ENCODE data around the gene GET4. TPM values are rescaled to one million over a fixed set of nuclear protein-coding genes. Genes with fewer than 3 reads are reported as not detected.
"Not testable (repeated sequence)": the region's sequence is repeated elsewhere in the genome, so short reads cannot be mapped to it uniquely, and the experiment has no call there.

The GET4 gene
- total RNA-seq, 1 experiment from 2014 or later, result 51.0 TPM

- DNase-seq (ENCODE audit: low read depth), result no peak
These were observed 8.2 kb upstream of the GET4 start for GRCh38 chr7:868189-868486.

GRCh38 chr7:869348-869747, 7.0 kb upstream of the GET4 start:
- DNase-seq (ENCODE audit: low read depth), result no peak

- no peak for DNase-seq (ENCODE audit: low read depth)
These were observed 4.3 kb upstream of the GET4 start for GRCh38 chr7:871900-872537.

GRCh38 chr7:872685-873084, 3.7 kb upstream of the GET4 start:
- not testable (repeated sequence) for DNase-seq (ENCODE audit: low read depth)

- peak; percentile 81 for DNase-seq (ENCODE audit: low read depth)
These were observed 2.9 kb upstream of the GET4 start for GRCh38 chr7:873367-874002.

- no peak for DNase-seq (ENCODE audit: low read depth)
These were observed 2.2 kb upstream of the GET4 start for GRCh38 chr7:874031-874749.

GRCh38 chr7:875051-875450, 1.3 kb upstream of the GET4 start:
- DNase-seq (ENCODE audit: low read depth), result no peak

GRCh38 chr7:875476-876076, 778 bp upstream of the GET4 start:
- no peak for DNase-seq (ENCODE audit: low read depth)

GRCh38 chr7:876972-877311, 588 bp downstream of the GET4 start:
- DNase-seq (ENCODE audit: low read depth), result peak; percentile 36

GRCh38 chr7:877312-878232, 1.2 kb downstream of the GET4 start:
- DNase-seq (ENCODE audit: low read depth), result no peak

GRCh38 chr7:879093-879492, 2.7 kb downstream of the GET4 start:
- no peak for DNase-seq (ENCODE audit: low read depth)

- no peak for DNase-seq (ENCODE audit: low read depth)
These were observed 3.4 kb downstream of the GET4 start for GRCh38 chr7:879706-880105.

GRCh38 chr7:880450-880849, 4.1 kb downstream of the GET4 start:
- no peak for DNase-seq (ENCODE audit: low read depth)

- no peak for DNase-seq (ENCODE audit: low read depth)
These were observed 5.3 kb downstream of the GET4 start for GRCh38 chr7:881441-882234.

- no peak for DNase-seq (ENCODE audit: low read depth)
These were observed 6.1 kb downstream of the GET4 start for GRCh38 chr7:882336-883035.

GRCh38 chr7:883055-884021, 7.0 kb downstream of the GET4 start:
- no peak for DNase-seq (ENCODE audit: low read depth)

GRCh38 chr7:884191-885003, 8.0 kb downstream of the GET4 start:
- DNase-seq (ENCODE audit: low read depth), result no peak

Measured in HT1080 (cell line).